Stimulated activated CD8-positive, alpha-beta memory T cell treated with anti-CD3 and anti-CD28 coated beads, Interleukin-4, amount 100 ng/mL, for 24 hours (primary cell): Measurements from ENCODE around the gene PHYHD1.

Experiments used
- DNase-seq: peaks from one replicate; pipeline ENCODE4 v3.0.0-alpha.2; 2020; ENCODE audit warnings: low read depth

Gene PHYHD1

DNA sequence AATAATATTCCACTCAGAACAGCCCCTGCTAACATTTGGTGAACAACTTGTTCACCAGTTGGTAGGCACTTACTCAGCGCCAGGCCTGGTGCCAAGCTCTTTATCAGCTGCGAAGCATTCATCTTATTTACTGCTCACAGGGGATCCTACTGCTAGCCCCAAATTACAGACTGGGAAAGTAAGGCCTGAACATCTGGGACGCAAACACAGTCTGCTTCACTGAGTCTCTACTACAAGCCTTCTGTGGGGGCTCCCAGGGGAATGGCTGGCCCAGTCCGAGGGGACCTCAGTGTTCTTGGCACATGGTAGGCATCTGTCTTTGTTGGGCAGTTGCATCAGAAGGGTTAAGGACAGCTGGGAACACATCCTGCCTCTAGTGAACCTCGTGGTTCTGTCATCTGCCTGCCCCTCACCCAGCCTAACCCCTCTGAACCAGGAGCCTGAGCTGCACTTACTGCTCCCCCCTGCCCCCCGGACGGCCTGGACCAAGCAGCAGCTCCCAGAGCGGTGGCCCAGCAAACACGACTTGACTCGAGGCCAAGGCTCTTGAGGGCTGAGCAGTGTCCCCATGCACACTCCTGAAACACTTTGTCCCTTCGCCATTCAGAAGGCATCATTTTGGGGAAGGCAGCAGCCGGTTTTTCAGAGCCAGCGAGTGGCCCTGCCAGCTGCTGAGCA lies at the start of gene PHYHD1:
Gene PHYHD1, plus strand, starts transcription at position 602 of the 678 bp plus-strand sequence. CDS start 1,342 bp downstream, outside the sequence.
- DNase-seq = no peak

GRCh38 chr9:128877852-128878251 lies 42.9 kb upstream of the PHYHD1 start:
- DNase-seq = no peak

- peak; percentile 99 for DNase-seq
Observed at GRCh38 chr9:128881884-128882676, 38.7 kb upstream of the PHYHD1 start, which contains the start of the genes KYAT1 and LRRC8A. Gene KYAT1, minus strand, starts transcription at chr9:128881950. Its CDS starts 36,545 bp downstream, at chr9:128845405. Gene LRRC8A, plus strand, starts transcription at chr9:128882133. Its CDS starts 25,032 bp downstream, at chr9:128907165.

GRCh38 chr9:128882677-128883603 lies 37.8 kb upstream of the PHYHD1 start:
- DNase-seq = no peak

GRCh38 chr9:128884164-128884563 lies 36.6 kb upstream of the PHYHD1 start:
- no peak for DNase-seq

GRCh38 chr9:128885376-128885775 lies 35.4 kb upstream of the PHYHD1 start:
- no peak for DNase-seq

DNA sequence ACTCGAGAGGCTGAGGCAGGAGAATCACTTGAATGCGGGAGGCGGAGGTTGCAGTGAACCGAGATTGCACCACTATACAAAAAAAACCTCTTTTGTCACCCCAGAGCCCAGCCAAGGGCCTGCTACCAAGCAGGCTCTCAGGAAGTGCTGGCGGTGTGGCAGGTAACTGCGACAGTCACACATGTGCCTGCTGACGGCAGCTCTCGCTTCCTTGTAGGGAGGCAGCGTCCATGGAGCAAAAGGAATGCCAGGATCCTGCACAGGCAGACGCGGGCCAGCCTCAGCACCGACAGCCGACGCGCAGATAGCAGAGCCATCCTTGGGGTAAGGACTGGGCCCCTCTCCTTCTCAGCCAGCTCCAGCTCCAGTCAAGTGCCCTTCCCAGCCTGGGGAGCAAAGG lies 35.0 kb upstream of the PHYHD1 start:
- no peak for DNase-seq

GRCh38 chr9:128886211-128886891 lies 34.4 kb upstream of the PHYHD1 start:
- no peak for DNase-seq

GRCh38 chr9:128887049-128887448 lies 33.7 kb upstream of the PHYHD1 start:
- no peak for DNase-seq

DNA sequence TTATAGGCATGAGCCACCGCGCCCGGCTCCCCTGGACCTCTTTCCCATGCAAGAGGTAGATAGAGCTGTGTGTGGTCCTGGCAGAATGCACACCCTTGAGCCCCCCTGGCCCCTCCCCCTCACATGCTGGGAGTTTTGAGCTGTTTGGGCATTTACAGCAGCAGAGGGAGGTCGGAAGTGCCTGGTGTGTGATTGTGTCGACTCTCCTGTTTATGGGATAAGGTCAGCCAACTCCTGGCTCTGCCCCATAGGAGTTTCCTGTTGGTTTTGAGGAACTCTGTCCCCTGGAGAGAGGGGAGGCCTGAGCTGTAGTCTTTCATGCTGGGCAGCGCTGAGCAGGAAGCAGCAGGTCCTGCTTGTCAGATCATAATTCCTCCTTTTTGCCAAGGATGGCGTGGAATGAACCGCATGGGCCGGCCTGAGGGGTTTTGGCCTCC lies 32.9 kb upstream of the PHYHD1 start:
- no peak for DNase-seq

- DNase-seq = no peak
Observed at GRCh38 chr9:128891321-128892220, 29.2 kb upstream of the PHYHD1 start.

DNA sequence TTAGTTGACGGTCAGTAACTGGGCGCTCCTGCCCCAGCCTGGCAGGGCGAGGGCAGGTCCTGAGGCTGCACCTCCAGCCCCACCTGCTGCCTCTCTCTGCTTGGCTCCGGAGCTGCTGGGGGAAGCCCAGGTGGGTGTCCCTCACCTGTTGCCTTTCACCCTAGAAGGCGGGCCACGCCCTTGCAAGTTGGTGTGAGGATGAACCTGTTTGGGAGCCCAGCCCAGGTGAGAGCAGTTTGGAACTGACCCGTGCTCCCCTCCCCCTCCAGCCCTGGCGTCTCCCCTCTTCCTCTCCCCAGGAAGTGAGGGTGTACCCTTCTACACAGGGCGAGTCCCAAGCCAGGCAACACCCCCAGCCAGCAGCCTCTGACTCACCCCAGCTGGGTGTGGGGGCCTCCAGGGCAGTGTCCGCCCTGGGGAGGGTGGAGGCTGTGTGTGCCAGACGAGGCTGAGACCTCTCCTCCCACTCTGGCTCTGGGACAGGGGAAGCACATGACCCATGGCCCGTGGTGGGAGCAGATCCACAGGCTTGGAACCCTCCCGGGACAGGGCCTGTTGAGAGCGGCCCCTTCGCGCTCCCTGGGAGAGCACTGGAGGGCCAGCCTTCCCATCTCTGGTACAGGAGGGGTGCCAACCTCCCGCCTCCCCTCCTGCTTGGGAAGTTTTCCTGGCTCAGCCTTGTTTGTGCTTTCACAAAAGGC lies 28.4 kb upstream of the PHYHD1 start:
- no peak for DNase-seq

GRCh38 chr9:128893354-128893753 lies 27.4 kb upstream of the PHYHD1 start:
- DNase-seq = no peak

- DNase-seq = no peak
Observed at GRCh38 chr9:128894764-128895163, 26.0 kb upstream of the PHYHD1 start.

- DNase-seq = no peak
Observed at GRCh38 chr9:128895556-128895955, 25.2 kb upstream of the PHYHD1 start.

DNA sequence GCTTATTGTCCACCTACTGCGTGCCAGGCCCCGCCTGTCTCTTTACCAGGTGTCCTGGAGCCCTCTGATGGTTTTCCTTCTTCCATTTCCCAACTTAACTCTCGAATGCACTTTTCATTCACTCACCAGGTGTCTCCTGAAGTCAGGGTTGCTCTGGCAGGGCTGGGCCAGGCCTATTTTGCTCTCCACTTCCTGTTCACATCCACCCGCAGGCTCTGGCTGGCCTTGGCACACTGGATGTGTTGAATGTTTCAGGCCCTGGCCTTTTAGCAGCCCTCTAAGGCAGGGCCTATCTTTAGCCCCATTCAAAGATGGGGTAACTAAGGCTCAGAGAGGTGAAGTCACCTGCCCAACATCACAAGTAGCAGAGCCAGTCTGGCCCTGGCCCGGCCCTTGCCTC lies 22.4 kb upstream of the PHYHD1 start:
- no peak for DNase-seq

GRCh38 chr9:128898845-128899565 lies 21.8 kb upstream of the PHYHD1 start:
- DNase-seq = no peak

DNA sequence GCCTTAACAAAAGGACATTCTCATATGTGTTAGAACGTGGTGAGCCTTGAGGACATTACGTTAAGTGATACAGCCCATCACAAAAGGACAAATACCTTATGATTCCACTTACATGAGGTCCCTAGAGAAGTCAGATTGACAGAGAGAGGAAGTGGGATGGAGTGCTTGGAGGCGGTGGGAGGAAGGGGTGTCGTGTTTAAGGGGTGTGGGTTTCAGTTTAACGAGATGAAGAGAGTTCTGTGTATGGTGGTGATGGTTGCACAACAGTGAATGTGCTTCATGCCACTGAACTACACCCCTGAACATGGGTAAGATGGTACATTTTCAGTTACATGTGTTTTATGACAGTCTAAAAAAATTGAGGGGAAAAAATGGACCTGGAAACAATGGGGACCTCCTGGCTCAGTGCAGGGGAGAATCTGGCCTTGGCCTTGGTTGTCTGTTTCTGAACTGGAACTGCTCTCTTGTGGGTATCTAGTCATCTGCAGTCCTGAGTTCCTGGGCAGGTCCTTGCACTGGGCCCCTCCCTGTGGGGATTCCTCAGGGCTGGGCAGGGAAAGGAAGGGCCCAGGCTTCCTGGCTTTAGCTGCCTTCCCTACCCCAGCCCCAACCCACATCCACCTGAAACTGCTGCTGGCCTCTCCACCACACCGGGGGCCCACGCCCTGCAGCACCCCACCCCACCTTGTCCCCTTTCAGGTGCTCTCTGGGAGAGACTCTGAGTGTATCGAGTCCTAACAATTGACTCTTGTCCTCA lies 21.0 kb upstream of the PHYHD1 start:
- DNase-seq = no peak
